IPS-18c (cell line): Measurements from ENCODE around the gene THOC7.

Source experiments
- H3K4me3 ChIP-seq: 2 replicates; pipeline ENCODE4 v1.7.0; 2013; ENCODE audit warnings: low read depth, mild to moderate bottlenecking, low read length, moderate library complexity; ENCODE audit not compliant: insufficient read depth
- H3K9me3 ChIP-seq: one replicate; pipeline ENCODE4 v1.6.1; 2013; ENCODE audit warnings: mild to moderate bottlenecking, low read length, moderate library complexity; ENCODE audit not compliant: control insufficient read depth, insufficient read depth

Gene THOC7

DNA sequence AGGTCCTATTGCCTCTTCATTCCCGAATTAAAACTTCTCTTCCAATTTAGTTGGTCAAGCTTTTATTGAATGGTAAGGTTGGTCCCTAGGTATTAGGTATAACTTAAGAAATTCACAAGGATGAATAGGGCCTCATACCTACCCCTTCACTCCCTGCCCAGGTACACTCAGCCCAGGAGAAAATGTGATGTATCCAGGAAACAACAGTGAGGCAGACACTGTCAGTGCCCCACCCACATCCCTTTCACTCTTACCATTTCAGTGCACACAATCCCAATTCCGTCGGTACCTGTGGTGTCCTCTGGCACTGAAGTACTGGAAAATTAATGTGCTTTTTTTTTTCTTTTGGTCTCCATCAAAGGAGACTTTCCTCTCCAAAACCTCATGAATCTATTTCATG lies 55.0 kb downstream of the THOC7 start:
- Histone ChIP-seq H3K4me3 (no peak overlapping the region), H3K9me3 (no peaks in the 10 kb centered on the region)

DNA sequence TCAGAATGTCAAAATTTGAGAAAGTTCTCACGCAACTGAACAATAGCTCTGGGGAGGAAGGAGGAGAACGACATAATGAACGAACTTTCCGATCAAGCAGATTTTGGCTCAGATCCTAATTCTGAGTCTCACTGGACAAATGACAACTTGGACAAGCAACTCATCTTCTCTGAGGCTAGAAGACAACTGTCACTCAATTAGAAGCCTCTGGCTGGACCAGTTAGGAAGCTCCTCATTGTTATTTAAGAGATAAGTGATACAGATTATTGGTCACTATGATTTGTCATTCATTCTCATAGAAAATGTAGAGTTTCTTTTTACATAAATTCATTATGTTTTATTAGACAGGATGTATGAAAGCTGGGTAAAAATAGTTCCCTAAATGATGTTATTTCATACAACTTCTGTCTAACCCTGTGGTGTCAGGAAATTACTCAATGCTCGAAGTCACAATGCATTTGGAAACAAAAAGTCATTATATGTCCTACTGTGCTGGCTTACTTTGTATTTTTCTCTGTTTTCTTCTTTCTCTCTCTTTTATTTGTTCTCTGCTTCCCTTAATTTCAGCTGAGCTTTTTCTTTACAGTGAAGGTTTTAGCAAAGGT lies 55.5 kb downstream of the THOC7 start:
- Histone ChIP-seq H3K9me3 (no peaks in the 10 kb centered on the region), H3K4me3 (no peak overlapping the region)

DNA sequence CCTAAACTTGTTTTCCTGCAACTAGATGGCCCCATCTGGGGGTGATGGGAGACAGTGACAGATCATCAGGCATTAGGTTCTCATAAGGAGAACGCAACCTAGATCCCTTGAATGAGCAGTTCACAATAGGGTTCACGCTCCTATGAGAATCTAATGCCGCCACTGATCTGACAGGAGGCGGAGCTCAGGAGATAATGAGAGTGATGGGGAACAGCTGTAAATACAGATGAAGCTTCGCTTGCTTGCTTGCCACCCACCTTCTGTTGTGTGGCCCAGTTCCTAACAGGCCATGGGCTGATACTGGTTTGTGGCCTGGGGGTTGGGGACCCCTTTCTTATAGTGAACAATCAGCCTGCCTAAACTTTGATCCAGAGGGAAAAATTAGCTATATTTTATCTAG lies 59.7 kb downstream of the THOC7 start:
- H3K9me3 ChIP-seq, result no peaks in the 10 kb centered on the region

DNA sequence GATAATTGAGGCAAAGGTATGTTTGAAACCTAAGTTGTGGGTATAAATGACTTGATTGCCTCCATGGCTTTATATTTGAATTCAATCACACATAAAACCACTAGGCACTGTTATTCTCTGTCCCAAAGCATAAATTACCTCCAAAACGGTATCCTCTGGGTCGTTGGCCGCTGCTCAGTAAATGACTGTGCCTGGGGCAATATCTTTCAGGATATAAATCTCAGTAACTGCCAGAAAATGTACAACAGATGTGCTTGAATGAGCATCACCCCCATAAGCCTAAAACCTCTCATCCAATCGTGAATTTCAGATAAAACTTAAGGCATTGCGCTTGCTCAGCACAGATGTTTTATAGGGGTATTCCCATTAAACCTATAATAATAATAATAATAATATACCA lies 63.5 kb downstream of the THOC7 start:
- no peak overlapping the region for H3K4me3 ChIP-seq
- H3K9me3 ChIP-seq, result no peaks in the 10 kb centered on the region

More for the DNA sequence above, 59.7 kb downstream of the THOC7 start:
- H3K4me3 ChIP-seq, result no peak overlapping the region

DNA sequence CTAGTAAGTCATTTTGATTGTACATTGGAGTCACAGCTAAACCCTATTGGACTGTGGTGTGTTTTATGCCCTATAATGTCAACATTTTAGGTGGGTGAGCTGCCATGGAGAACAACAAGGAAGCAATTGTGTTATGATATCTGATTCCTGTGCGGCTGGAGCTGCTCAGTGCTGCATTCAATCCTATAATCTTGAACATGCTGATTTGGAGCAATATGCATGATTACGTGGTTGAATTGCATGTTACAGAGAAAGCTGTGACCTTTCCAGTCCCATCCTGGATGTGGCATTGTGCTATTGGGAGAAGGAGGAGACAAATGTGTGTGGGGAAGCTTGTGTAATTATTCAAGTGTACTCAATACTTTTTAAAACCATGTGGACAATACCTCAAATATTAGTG lies 64.7 kb downstream of the THOC7 start:
- Histone ChIP-seq H3K4me3 (no peak overlapping the region), H3K9me3 (no peaks in the 10 kb centered on the region)

DNA sequence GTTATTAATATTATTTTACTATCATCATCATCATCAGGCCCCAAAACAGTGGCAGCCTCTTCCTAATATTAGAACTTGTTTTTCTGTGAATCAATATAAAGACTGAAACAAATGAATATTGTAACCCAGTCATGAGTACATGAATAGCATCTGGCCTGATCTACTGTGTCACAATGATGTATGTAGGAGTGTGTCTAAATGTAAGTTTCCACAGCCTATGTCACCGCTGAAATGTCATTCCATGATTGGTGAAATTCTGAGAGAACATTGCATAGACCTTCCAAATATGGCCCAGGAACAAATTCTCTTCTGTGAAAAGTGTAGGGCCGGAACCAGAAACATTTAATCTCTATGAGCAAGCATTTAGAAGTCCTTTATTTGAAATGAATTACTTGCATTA lies 65.1 kb downstream of the THOC7 start:
- Histone ChIP-seq H3K4me3 (no peak overlapping the region), H3K9me3 (no peaks in the 10 kb centered on the region)

DNA sequence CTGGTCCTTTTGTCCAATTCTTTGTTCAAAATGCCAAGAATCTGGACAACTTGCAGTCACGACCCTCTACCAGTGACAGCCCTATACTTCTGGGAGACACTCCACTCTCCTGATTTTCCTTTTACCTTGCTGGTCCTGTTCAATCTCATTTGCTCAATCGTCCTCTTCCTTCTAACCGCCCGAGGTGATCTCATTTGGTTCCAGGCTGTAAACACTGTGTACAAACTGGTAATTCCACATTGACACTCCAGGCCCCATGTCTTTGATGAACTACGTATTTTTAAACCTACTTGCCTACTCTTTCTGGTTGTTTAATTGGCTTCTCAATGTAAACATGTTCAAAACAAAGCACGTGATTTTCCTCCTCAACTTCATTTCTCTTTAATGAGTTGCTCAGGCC lies 68.2 kb downstream of the THOC7 start:
- Histone ChIP-seq H3K4me3 (no peak overlapping the region), H3K9me3 (no peaks in the 10 kb centered on the region)

DNA sequence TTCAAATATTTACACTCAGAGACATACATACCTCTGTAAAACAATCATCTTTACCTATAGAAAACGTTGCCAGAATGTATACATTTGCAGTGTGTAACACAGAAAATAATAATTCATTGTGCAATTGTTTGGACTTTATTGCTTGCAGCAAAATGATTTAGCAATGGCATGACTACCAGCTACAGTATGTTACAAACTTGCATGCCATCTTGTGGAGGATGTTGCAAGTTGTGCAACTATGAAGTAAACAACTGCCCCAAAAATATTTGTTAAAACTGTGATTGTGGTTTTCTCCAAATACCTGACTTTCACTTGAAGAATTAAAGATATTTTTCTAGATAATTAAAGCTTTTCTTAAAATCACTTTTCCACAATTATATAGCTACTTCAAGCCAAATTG lies 71.6 kb downstream of the THOC7 start:
- no peaks in the 10 kb centered on the region for H3K9me3 ChIP-seq
- no peak overlapping the region for H3K4me3 ChIP-seq
